ENCODE data around the gene NDUFA11.
"Not testable (repeated sequence)": the region's sequence is repeated elsewhere in the genome, so short reads cannot be mapped to it uniquely, and the experiment has no call there.

Gene NDUFA11

GRCh38 chr19:5850743-5851293, 52.8 kb downstream of the NDUFA11 start:
- no peak for TF ChIP-seq CTCF (conservative IDR thresholded peaks at IDR 0.05; ENCODE audit: low read length)
- peak; percentile 56 for DNase-seq (ENCODE audit: low read depth)
- no peak overlapping the region for H3K4me3 ChIP-seq (ENCODE audit: low read length)

GRCh38 chr19:5850189-5850588, 53.4 kb downstream of the NDUFA11 start:
- no peak for DNase-seq (ENCODE audit: low read depth)
- H3K4me3 ChIP-seq (ENCODE audit: low read length), result no peak overlapping the region
- no peak for TF ChIP-seq CTCF (conservative IDR thresholded peaks at IDR 0.05; ENCODE audit: low read length)

GRCh38 chr19:5848621-5849020, 55.0 kb downstream of the NDUFA11 start:
- not testable (repeated sequence) for H3K4me3 ChIP-seq (ENCODE audit: low read length); DNase-seq (ENCODE audit: low read depth)

GRCh38 chr19:5847846-5848245, 55.7 kb downstream of the NDUFA11 start:
- H3K4me3 ChIP-seq (ENCODE audit: low read length); DNase-seq (ENCODE audit: low read depth): not testable (repeated sequence)

Data from AG10803 (cell line).